Endodermal cell (in vitro differentiated cells): ENCODE data around the gene PTPRT. TPM values are rescaled to one million over a fixed set of nuclear protein-coding genes. Genes with fewer than 3 reads are reported as not detected.

Experiments
- DNase-seq: peaks from one replicate; pipeline ENCODE4 v3.0.0-alpha.2; 2017
- H3K27ac ChIP-seq: 2 replicates; pipeline ENCODE4 v1.5.1; 2013; ENCODE audit warnings: mild to moderate bottlenecking, low read depth, low read length, moderate library complexity
- H3K27me3 ChIP-seq: 2 replicates; pipeline ENCODE4 v1.6.1; 2013; ENCODE audit warnings: mild to moderate bottlenecking, low read length, moderate library complexity; ENCODE audit not compliant: insufficient read depth, control insufficient read depth, poor library complexity, severe bottlenecking
- H3K36me3 ChIP-seq: 2 replicates; pipeline ENCODE4 v1.7.0; 2013; ENCODE audit warnings: mild to moderate bottlenecking, low read length, moderate library complexity; ENCODE audit not compliant: control insufficient read depth, insufficient read depth
- H3K4me1 ChIP-seq: one replicate; pipeline ENCODE4 v1.7.0; 2013; ENCODE audit warnings: low read length; ENCODE audit not compliant: control insufficient read depth, insufficient read depth
- H3K4me3 ChIP-seq: 2 replicates; pipeline ENCODE4 v1.5.1; 2013; ENCODE audit warnings: mild to moderate bottlenecking, low read length, moderate library complexity
- H3K9ac ChIP-seq: 2 replicates; pipeline ENCODE4 v1.6.1; 2013; ENCODE audit warnings: mild to moderate bottlenecking, low read length, moderate library complexity; ENCODE audit not compliant: poor library complexity, severe bottlenecking; ENCODE audit errors: extremely low read depth
- H3K9me3 ChIP-seq: 2 replicates; pipeline ENCODE4 v1.6.1; 2013; ENCODE audit warnings: mild to moderate bottlenecking, low read length, moderate library complexity; ENCODE audit not compliant: control insufficient read depth
- H3K27ac Mint-ChIP-seq: 2 replicates; pipeline ENCODE4 v1.8.0; 2020; ENCODE audit warnings: mixed read lengths
- H3K27me3 Mint-ChIP-seq: 2 replicates; pipeline ENCODE4 v1.8.0; 2021; ENCODE audit warnings: mild to moderate bottlenecking, mixed read lengths; ENCODE audit not compliant: insufficient read depth
- H3K36me3 Mint-ChIP-seq: 2 replicates; pipeline ENCODE4 v1.8.0; 2020; ENCODE audit warnings: low read depth, mixed read lengths
- H3K4me1 Mint-ChIP-seq: 2 replicates; pipeline ENCODE4 v1.8.0; 2020; ENCODE audit warnings: mixed read lengths
- H3K4me3 Mint-ChIP-seq: 2 replicates; pipeline ENCODE4 v1.8.0; 2020; ENCODE audit warnings: mild to moderate bottlenecking, moderate library complexity, mixed read lengths
- H3K9me3 Mint-ChIP-seq: 2 replicates; pipeline ENCODE4 v1.8.0; 2020; ENCODE audit warnings: mild to moderate bottlenecking, mixed read lengths
- CTCF ChIP-seq: fragments of 200-600 bp; sonication (generic); conservative IDR thresholded peaks from 2 replicates; pipeline ENCODE4 v1.5.0; 2021; ENCODE audit warnings: antibody characterized with exemption, mild to moderate bottlenecking
- WGBS, 2 experiments: methylation state at CpG; one replicate each; pipeline versions ENCODE4 v1.1.5 to v1.1.7; 2013; ENCODE audit warnings: missing lambda C conversion rate in 2 of 2, mixed read lengths in 1 of 2; ENCODE audit not compliant: insufficient coverage in 1 of 2, insufficient read length in 1 of 2; 5-methylcytosine and 5-hydroxymethylcytosine counted together
- total RNA-seq, 2 donors: library from RNA; stranded (reverse); fragmentation: NEBNext Ultra II Directional in 1 of 2; extraction: Animal tissue kit (Norgen Biotek cat#: 25700) in 1 of 2; gene quantifications; 2 replicates in 1 of 2; 3 replicates in 1 of 2; pipeline ENCODE4 v1.2.1, GENCODE V29; 2021

PTPRT gene
- total RNA-seq, 2 donors from 2014 or later, result 2.3 to 2.7 TPM

GRCh38 chr20:43092386-43093088 lies 97.2 kb downstream of the PTPRT start:
- H3K4me3 Mint-ChIP-seq, result no peak overlapping the region
- no peaks in the 10 kb centered on the region for H3K36me3 Mint-ChIP-seq
- no peak overlapping the region for H3K27ac ChIP-seq
- WGBS, 2 experiments, result 83 to 96% methylated on average over 2 to 4 of the region's 4 CpGs
- H3K9me3 ChIP-seq, result peaks cover 11% of the 10 kb centered on the region
- H3K9me3 Mint-ChIP-seq, result peaks cover 14% of the 10 kb centered on the region
- H3K4me1 Mint-ChIP-seq, result no peaks in the 10 kb centered on the region
- H3K4me3 ChIP-seq, result no peak overlapping the region
- H3K27me3 Mint-ChIP-seq, result peaks cover 15% of the 10 kb centered on the region
- DNase-seq, result no peak
- H3K9ac ChIP-seq, result no peak overlapping the region
- H3K27me3 ChIP-seq, result no peaks in the 10 kb centered on the region
- H3K27ac Mint-ChIP-seq, result no peak overlapping the region
- TF ChIP-seq CTCF, result no peak
- H3K4me1 ChIP-seq, result peaks cover 3% of the 10 kb centered on the region
- H3K36me3 ChIP-seq, result no peaks in the 10 kb centered on the region

GRCh38 chr20:43068482-43068881 lies 121.2 kb downstream of the PTPRT start:
- no peak overlapping the region for H3K9ac ChIP-seq
- H3K4me3 ChIP-seq, result no peak overlapping the region
- H3K27me3 Mint-ChIP-seq, result peaks cover 4% of the 10 kb centered on the region
- no peak overlapping the region for H3K4me3 Mint-ChIP-seq
- no peak for DNase-seq
- H3K27me3 ChIP-seq, result no peaks in the 10 kb centered on the region
- no peak overlapping the region for H3K27ac ChIP-seq
- WGBS, 2 experiments, result 91 to 100% methylated on average over 1 of the region's 1 CpG
- H3K9me3 ChIP-seq, result peaks cover 15% of the 10 kb centered on the region
- H3K27ac Mint-ChIP-seq, result no peak overlapping the region
- no peaks in the 10 kb centered on the region for H3K4me1 Mint-ChIP-seq
- no peaks in the 10 kb centered on the region for H3K4me1 ChIP-seq
- H3K36me3 Mint-ChIP-seq, result no peaks in the 10 kb centered on the region
- no peaks in the 10 kb centered on the region for H3K36me3 ChIP-seq
- no peak for TF ChIP-seq CTCF
- peaks cover 16% of the 10 kb centered on the region for H3K9me3 Mint-ChIP-seq

- Histone ChIP-seq H3K4me1 (no peaks in the 10 kb centered on the region), H3K9me3 (peaks cover 15% of the 10 kb centered on the region), H3K9ac (no peak overlapping the region), H3K27me3 (no peaks in the 10 kb centered on the region), H3K27ac (no peak overlapping the region), H3K4me3 (no peak overlapping the region), H3K36me3 (no peaks in the 10 kb centered on the region)
- DNase-seq, result no peak
- no peak for TF ChIP-seq CTCF
- Mint-ChIP-seq H3K27me3 (peaks cover 7% of the 10 kb centered on the region), H3K9me3 (peaks cover 19% of the 10 kb centered on the region), H3K36me3 (no peaks in the 10 kb centered on the region), H3K27ac (no peak overlapping the region), H3K4me1 (no peaks in the 10 kb centered on the region), H3K4me3 (no peak overlapping the region)
- WGBS, 2 experiments, result 71 to 85% methylated on average over 3 to 6 of the region's 6 CpGs
Measured at GRCh38 chr20:43066125-43066524, 123.6 kb downstream of the PTPRT start.
